ENCODE measurements around the gene SELENON. TPM values are rescaled to one million over a fixed set of nuclear protein-coding genes. Genes with fewer than 3 reads are reported as not detected.
A peak's percentile ranks its signal among the peaks of the same experiment; 100 is the strongest.

Gene SELENON
- total and polyA plus RNA-seq, 2 donors from 2014 or later = 69.3 to 116 TPM

DNA sequence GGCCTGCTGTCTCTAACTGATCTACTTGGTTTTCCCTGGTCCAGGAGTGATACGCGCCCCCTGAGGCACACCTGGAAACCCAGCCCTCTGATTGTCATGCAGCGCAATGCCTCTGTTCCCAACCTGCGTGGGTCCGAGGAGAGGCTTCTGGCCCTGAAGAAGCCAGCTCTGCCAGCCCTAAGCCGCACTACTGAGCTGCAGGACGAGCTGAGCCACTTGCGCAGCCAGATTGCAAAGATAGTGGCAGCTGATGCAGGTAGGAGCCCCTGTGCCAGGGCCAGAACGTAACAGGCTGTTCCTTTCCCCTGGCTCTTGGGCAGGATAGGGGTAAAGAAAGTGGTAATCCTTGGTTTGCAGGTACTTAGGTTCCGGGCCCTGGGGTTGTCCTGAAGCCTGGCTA is 26.6 kb downstream of the SELENON start:
- intact Hi-C loops (cut with DNase I) = no loop called here
- Histone ChIP-seq H3K9me3 (ENCODE audit: control insufficient read depth in 2 of 3, insufficient read depth in 1 of 3, low read length in 3 of 3) (no peaks in the 10 kb centered on the region), H3K27me3 (ENCODE audit: control insufficient read depth, insufficient read depth, low read length) (no peaks in the 10 kb centered on the region), H3K9ac (ENCODE audit: low read length in 3 of 3) (no peak overlapping the region), H3K4me3 (ENCODE audit: low read length in 3 of 3) (no peak overlapping the region), H3K36me3 (ENCODE audit: control insufficient read depth in 2 of 3, insufficient read depth in 3 of 3, low read length in 3 of 3) (peaks cover 7 to 61% (median 35%) of the 10 kb centered on the region in 3 donors), H3K4me1 (ENCODE audit: control insufficient read depth in 2 of 3, insufficient read depth in 2 of 3, low read depth in 1 of 3, low read length in 3 of 3) (peaks cover 0 to 9% (median 7%) of the 10 kb centered on the region in 3 donors), H3K27ac (ENCODE audit: low read depth in 2 of 2, low read length in 2 of 2) (no peak overlapping the region)
- TF ChIP-seq, protein P1, sequence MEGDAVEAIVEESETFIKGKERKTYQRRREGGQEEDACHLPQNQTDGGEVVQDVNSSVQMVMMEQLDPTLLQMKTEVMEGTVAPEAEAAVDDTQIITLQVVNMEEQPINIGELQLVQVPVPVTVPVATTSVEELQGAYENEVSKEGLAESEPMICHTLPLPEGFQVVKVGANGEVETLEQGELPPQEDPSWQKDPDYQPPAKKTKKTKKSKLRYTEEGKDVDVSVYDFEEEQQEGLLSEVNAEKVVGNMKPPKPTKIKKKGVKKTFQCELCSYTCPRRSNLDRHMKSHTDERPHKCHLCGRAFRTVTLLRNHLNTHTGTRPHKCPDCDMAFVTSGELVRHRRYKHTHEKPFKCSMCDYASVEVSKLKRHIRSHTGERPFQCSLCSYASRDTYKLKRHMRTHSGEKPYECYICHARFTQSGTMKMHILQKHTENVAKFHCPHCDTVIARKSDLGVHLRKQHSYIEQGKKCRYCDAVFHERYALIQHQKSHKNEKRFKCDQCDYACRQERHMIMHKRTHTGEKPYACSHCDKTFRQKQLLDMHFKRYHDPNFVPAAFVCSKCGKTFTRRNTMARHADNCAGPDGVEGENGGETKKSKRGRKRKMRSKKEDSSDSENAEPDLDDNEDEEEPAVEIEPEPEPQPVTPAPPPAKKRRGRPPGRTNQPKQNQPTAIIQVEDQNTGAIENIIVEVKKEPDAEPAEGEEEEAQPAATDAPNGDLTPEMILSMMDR (IDR thresholded peaks at IDR 0.05; ENCODE audit: borderline replicate concordance, extremely low read depth, insufficient read depth) = no peak
- FAIRE-seq (no peak), DNase-seq (peak in 1 of 5 donors; percentile 45)

DNA sequence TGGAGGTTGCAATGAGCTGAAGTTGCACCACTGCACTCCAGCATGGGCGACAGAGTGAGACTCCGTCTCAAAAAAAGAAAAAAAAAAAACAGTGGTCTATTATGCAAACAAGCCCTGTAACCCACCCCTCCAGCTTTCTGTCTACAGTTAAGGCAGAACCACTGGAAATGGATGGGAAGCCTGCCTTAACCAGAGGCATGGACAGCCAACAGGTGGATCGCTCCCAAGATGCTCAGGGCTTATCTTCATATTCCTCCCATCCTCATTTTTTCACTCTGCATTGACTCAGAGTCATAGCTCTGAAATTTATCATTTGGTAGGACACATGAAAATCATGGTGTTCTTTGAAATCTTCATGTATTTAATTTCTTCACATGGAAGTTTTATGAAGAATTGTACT is 28.5 kb downstream of the SELENON start:
- Histone ChIP-seq H3K27ac (ENCODE audit: low read depth in 2 of 2, low read length in 2 of 2) (no peak overlapping the region), H3K4me1 (ENCODE audit: control insufficient read depth in 2 of 3, insufficient read depth in 2 of 3, low read depth in 1 of 3, low read length in 3 of 3) (peaks cover 0 to 5% (median 0%) of the 10 kb centered on the region in 3 donors), H3K36me3 (ENCODE audit: control insufficient read depth in 2 of 3, insufficient read depth in 3 of 3, low read length in 3 of 3) (peaks cover 11 to 80% (median 50%) of the 10 kb centered on the region in 3 donors), H3K27me3 (ENCODE audit: control insufficient read depth, insufficient read depth, low read length) (no peaks in the 10 kb centered on the region), H3K9ac (ENCODE audit: low read length in 3 of 3) (no peak overlapping the region), H3K4me3 (ENCODE audit: low read length in 3 of 3) (no peak overlapping the region), H3K9me3 (ENCODE audit: control insufficient read depth in 2 of 3, insufficient read depth in 1 of 3, low read length in 3 of 3) (no peaks in the 10 kb centered on the region)
- intact Hi-C loops (cut with DNase I) = no loop called here
- FAIRE-seq (no peak), DNase-seq (no peak)
- TF ChIP-seq, protein P1 (IDR thresholded peaks at IDR 0.05; ENCODE audit: borderline replicate concordance, extremely low read depth, insufficient read depth) = no peak

DNA sequence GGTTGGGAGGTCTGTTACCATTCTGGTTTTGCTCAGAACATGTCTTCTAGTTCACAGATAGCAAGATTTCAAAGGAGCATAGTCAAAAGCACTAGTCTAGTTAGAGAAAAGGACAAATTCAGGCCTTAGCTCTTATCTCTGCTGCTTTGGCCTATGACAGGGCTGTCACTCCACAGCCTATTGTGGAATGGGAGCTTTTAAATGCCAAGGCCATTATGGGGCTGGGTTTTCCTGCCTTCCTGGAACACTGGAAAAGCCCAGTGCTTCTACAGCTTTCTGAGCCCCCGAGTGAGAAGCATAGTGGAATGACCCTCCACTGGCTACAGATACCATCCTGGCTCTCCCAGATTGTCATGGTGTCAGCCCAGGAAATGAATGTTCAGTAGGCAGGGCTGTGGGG is 29.1 kb downstream of the SELENON start:
- Histone ChIP-seq H3K9me3 (ENCODE audit: control insufficient read depth in 2 of 3, insufficient read depth in 1 of 3, low read length in 3 of 3) (no peaks in the 10 kb centered on the region), H3K4me1 (ENCODE audit: control insufficient read depth in 2 of 3, insufficient read depth in 2 of 3, low read depth in 1 of 3, low read length in 3 of 3) (peaks cover 0 to 5% (median 0%) of the 10 kb centered on the region in 3 donors), H3K9ac (ENCODE audit: low read length in 3 of 3) (no peak overlapping the region), H3K27me3 (ENCODE audit: control insufficient read depth, insufficient read depth, low read length) (no peaks in the 10 kb centered on the region), H3K27ac (ENCODE audit: low read depth in 2 of 2, low read length in 2 of 2) (no peak overlapping the region), H3K36me3 (ENCODE audit: control insufficient read depth in 2 of 3, insufficient read depth in 3 of 3, low read length in 3 of 3) (peaks cover 11 to 80% (median 52%) of the 10 kb centered on the region in 3 donors), H3K4me3 (ENCODE audit: low read length in 3 of 3) (no peak overlapping the region)
- DNase-seq = no peak
- intact Hi-C loops (cut with DNase I) = no loop called here
- no peak for FAIRE-seq
- TF ChIP-seq, protein P1 (IDR thresholded peaks at IDR 0.05; ENCODE audit: borderline replicate concordance, extremely low read depth, insufficient read depth) = no peak

All from kidney (tissue), 14 donors.